T-helper 22 cell (primary cell): ENCODE measurements around the gene ZEB2.

Source experiments
- DNase-seq: peaks from one replicate; pipeline ENCODE4 v3.0.0-alpha.2; 2020; ENCODE audit warnings: low read depth

Gene ZEB2

GRCh38 chr2:144519934-144520731 lies at the start of gene ZEB2:
ZEB2 (minus strand) TSS chr2:144520119; CDS start chr2:144517350, 2,769 bp downstream.
- no peak for DNase-seq

- DNase-seq: no peak
Observed at GRCh38 chr2:144567745-144568144, 47.8 kb upstream of the ZEB2 start.

GRCh38 chr2:144566448-144566847 lies 46.5 kb upstream of the ZEB2 start:
- DNase-seq: no peak

- no peak for DNase-seq
Observed at GRCh38 chr2:144560251-144560650, 40.3 kb upstream of the ZEB2 start.

- DNase-seq: no peak
Observed at GRCh38 chr2:144559681-144560080, 39.8 kb upstream of the ZEB2 start.

GRCh38 chr2:144559242-144559641 lies 39.3 kb upstream of the ZEB2 start:
- no peak for DNase-seq

- DNase-seq: no peak
Observed at GRCh38 chr2:144554492-144555210, 34.7 kb upstream of the ZEB2 start.

GRCh38 chr2:144553379-144553778 lies 33.5 kb upstream of the ZEB2 start:
- no peak for DNase-seq

GRCh38 chr2:144552821-144553220 lies 32.9 kb upstream of the ZEB2 start:
- no peak for DNase-seq

- DNase-seq: no peak
Observed at GRCh38 chr2:144550911-144551310, 31.0 kb upstream of the ZEB2 start.

GRCh38 chr2:144550084-144550483 lies 30.2 kb upstream of the ZEB2 start:
- DNase-seq: no peak

GRCh38 chr2:144548532-144549191 lies 28.7 kb upstream of the ZEB2 start:
- DNase-seq: no peak

- no peak for DNase-seq
Observed at GRCh38 chr2:144548088-144548487, 28.2 kb upstream of the ZEB2 start.

GRCh38 chr2:144547494-144547893 lies 27.6 kb upstream of the ZEB2 start:
- no peak for DNase-seq

- no peak for DNase-seq
Observed at GRCh38 chr2:144546933-144547332, 27.0 kb upstream of the ZEB2 start.

GRCh38 chr2:144545787-144546186 lies 25.9 kb upstream of the ZEB2 start:
- no peak for DNase-seq

GRCh38 chr2:144544053-144544452 lies 24.1 kb upstream of the ZEB2 start:
- DNase-seq: no peak

- no peak for DNase-seq
Observed at GRCh38 chr2:144541396-144541795, 21.5 kb upstream of the ZEB2 start.

GRCh38 chr2:144539289-144539782 lies 19.4 kb upstream of the ZEB2 start:
- no peak for DNase-seq

- DNase-seq: no peak
Observed at GRCh38 chr2:144535300-144535699, 15.4 kb upstream of the ZEB2 start.

- DNase-seq: no peak
Observed at GRCh38 chr2:144533221-144533620, 13.3 kb upstream of the ZEB2 start.

GRCh38 chr2:144530596-144530995 lies 10.7 kb upstream of the ZEB2 start:
- DNase-seq: no peak

- DNase-seq: no peak
Observed at GRCh38 chr2:144529841-144530240, 9.9 kb upstream of the ZEB2 start.
